Left lung (tissue), 10 donors: Measurements from ENCODE around the gene SEC22C. TPM values are rescaled to one million over a fixed set of nuclear protein-coding genes. Genes with fewer than 3 reads are reported as not detected.

ENCODE experiments used
- ATAC-seq: fragments of 200-7000 bp; cut with Tn5 transposase; one replicate; pipeline ENCODE4 v1.9.1; 2020; ENCODE audit warnings: moderate library complexity
- DNase-seq, 4 donors: peaks; one replicate each; pipeline ENCODE4 v3.0.0-alpha.2; 2013 to 2020
- H3K27ac ChIP-seq, 2 donors: fragments of 200-600 bp; sonication (generic) in 1 of 2; one replicate each; pipeline versions ENCODE4 v1.5.0 to v1.8.0; 2020 to 2021
- H3K27me3 ChIP-seq, 2 donors: fragments of 200-600 bp; sonication (generic) in 1 of 2; one replicate each; pipeline versions ENCODE4 v1.5.0 to v1.8.0; 2020 to 2021
- H3K36me3 ChIP-seq, 2 donors: fragments of 200-600 bp; sonication (generic) in 1 of 2; one replicate each; pipeline versions ENCODE4 v1.5.0 to v1.8.0; 2020 to 2021
- H3K4me1 ChIP-seq, 2 donors: fragments of 200-600 bp; one replicate each; pipeline ENCODE4 v1.8.0; 2021
- H3K4me3 ChIP-seq, 2 donors: fragments of 200-600 bp; sonication (generic) in 1 of 2; one replicate each; pipeline versions ENCODE4 v1.5.0 to v1.8.0; 2020 to 2021; ENCODE audit warnings: mild to moderate bottlenecking in 1 of 2
- H3K9me3 ChIP-seq, 2 donors: fragments of 200-600 bp; sonication (generic) in 1 of 2; one replicate each; pipeline versions ENCODE4 v1.5.0 to v1.8.0; 2020 to 2021
- intact Hi-C, 2 donors: fragments of 100-400 bp; cut with DNase I; formaldehyde crosslinking; loops; one replicate each; pipeline versions ENCODE4 v1.11.2 to v1.14.2; 2022
- polyA plus RNA-seq, 6 donors: library from polyadenylated mRNA; unstranded; fragments of 120-200 nt; gene quantifications; one replicate each; pipeline ENCODE4 v1.2.1, GENCODE V29; 2013; ENCODE audit not compliant: insufficient read length in 6 of 6
- total RNA-seq, 2 donors: library from RNA; stranded (reverse); fragmentation: NEBNext Ultra II Directional; extraction: Animal tissue kit (Norgen Biotek cat#: 25700); gene quantifications; one replicate each; pipeline ENCODE4 v1.2.1, GENCODE V29; 2021
- TF ChIP-seq, protein P1 (sequence below), 2 donors: fragments of 200-600 bp; sonication (generic) in 1 of 2; IDR thresholded peaks; one replicate each; pipeline versions ENCODE4 v1.5.0 to v1.8.0; 2021; ENCODE audit warnings: antibody characterized with exemption in 2 of 2
- donor health status: DM: no; HTN: yes; CAD: no.
- donor health status: DM: no; HTN: no; CAD: no.

The SEC22C gene
- total and polyA plus RNA-seq, 8 donors: 40.9 to 55.2 (median 46.1) TPM

DNA sequence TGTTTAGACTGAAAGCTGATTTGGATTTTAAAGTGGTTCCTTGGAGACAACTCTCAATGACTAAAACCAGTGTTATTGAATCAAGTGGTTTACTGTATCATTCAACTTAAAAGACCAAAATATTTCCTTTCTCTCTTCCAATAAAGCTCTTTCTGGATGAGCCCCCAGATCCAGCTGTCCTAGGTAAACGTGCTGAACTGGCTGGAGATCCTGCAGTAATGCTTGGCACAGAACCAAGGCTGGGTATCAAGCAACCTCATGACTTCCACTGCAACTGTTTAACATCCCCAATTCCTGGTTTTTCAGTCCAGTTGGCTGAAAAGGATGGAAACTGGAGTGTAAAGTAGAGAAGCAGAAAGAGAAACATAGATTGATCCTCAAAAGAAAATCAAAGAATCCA, 28.9 kb downstream of the SEC22C start:
- DNase-seq (no peak), ATAC-seq (no peak)
- no peaks in the 10 kb centered on the region for H3K9me3 ChIP-seq
- peaks cover 0 to 80% of the 10 kb centered on the region in 2 donors for H3K36me3 ChIP-seq
- no peak overlapping the region for H3K4me3 ChIP-seq
- peaks cover 0 to 10% of the 10 kb centered on the region in 2 donors for H3K4me1 ChIP-seq
- no peak overlapping the region for H3K27ac ChIP-seq
- H3K27me3 ChIP-seq: no peaks in the 10 kb centered on the region
- TF ChIP-seq, protein P1, sequence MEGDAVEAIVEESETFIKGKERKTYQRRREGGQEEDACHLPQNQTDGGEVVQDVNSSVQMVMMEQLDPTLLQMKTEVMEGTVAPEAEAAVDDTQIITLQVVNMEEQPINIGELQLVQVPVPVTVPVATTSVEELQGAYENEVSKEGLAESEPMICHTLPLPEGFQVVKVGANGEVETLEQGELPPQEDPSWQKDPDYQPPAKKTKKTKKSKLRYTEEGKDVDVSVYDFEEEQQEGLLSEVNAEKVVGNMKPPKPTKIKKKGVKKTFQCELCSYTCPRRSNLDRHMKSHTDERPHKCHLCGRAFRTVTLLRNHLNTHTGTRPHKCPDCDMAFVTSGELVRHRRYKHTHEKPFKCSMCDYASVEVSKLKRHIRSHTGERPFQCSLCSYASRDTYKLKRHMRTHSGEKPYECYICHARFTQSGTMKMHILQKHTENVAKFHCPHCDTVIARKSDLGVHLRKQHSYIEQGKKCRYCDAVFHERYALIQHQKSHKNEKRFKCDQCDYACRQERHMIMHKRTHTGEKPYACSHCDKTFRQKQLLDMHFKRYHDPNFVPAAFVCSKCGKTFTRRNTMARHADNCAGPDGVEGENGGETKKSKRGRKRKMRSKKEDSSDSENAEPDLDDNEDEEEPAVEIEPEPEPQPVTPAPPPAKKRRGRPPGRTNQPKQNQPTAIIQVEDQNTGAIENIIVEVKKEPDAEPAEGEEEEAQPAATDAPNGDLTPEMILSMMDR (IDR thresholded peaks at IDR 0.05): no peak
- intact Hi-C loops: no loop called here

DNA sequence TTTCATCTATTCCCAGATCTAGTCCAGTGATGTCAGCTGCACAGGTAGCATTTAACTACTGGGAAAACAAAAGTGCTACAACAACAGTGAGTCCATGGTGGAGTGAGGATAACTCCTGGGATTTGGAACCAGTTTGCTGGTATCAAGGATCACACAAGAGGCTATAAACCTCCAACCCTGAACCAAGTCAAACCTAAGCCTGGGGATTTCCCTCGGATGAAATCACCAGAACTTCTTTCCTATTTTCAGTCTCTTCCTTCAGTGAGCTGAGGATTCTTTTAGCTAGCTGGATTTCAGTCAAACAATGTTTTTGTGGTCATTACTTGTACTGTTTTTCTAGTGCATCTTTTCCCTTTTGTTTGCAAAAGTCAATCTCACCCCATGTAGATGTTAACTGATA, 31.5 kb downstream of the SEC22C start:
- no peak for DNase-seq
- no peaks in the 10 kb centered on the region for H3K27me3 ChIP-seq
- H3K36me3 ChIP-seq: peaks cover 0 to 55% of the 10 kb centered on the region in 2 donors
- H3K27ac ChIP-seq: no peak overlapping the region
- intact Hi-C loops: no loop called here
- ATAC-seq: no peak
- TF ChIP-seq, protein P1 (IDR thresholded peaks at IDR 0.05): no peak
- no peaks in the 10 kb centered on the region for H3K9me3 ChIP-seq
- H3K4me3 ChIP-seq: no peak overlapping the region
- peaks cover 9 to 31% of the 10 kb centered on the region in 2 donors for H3K4me1 ChIP-seq

DNA sequence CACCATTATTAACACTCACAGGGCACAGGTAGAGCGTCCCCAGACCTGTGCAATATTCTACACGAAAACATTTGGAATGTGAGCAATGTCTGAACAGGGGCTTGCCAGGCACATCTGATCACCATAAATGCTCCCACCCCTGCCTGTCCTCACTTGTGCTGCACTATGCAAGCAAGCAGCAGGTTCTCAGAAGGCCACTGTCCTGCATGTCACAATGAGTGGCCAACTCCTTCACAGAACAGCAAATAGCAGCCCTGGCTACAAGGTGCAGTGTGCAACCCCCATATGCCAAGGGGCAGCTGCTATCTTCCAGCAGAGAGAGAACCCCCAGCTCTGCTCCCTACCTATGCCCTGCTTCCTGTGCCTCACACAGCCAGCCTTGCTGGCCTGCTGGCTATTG, 32.6 kb downstream of the SEC22C start:
- H3K36me3 ChIP-seq: peaks cover 0 to 43% of the 10 kb centered on the region in 2 donors

DNA sequence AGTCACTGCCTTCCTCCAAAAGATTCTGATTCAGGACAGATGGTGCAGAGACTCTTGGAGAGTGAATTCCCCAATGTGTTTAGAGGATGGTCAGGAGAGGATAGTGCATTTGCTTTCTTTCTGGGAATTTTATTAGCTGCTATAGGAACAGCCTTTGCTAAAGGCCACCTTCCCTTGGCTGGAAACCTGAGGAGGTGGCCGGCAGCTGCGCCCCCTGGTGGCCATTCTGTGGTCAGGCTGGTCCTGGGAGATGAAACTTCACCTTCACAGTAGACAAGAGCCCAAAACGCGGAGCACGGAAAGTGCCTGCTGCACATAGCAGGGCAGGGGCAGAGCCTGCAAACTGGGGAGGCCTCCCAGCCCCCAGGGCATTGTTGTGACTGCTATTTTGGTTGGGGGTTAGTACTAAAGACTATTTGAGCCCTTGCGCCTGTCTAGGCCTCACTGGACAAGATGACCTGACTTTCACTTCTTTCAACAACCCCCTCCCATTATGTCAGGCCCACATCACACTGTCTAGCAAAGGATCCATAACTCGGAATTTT, 34.3 kb downstream of the SEC22C start:
- H3K4me1 ChIP-seq: peaks cover 21 to 49% of the 10 kb centered on the region in 2 donors
- peak; percentile 28 to 95 (median 65) for DNase-seq
- TF ChIP-seq, protein P1 (IDR thresholded peaks at IDR 0.05): peak; percentile 95
- peaks cover 0 to 27% of the 10 kb centered on the region in 2 donors for H3K36me3 ChIP-seq
- H3K9me3 ChIP-seq: no peaks in the 10 kb centered on the region
- intact Hi-C loops: no loop called here
- peak; percentile 59 for ATAC-seq
- H3K27me3 ChIP-seq: no peaks in the 10 kb centered on the region
- no peak overlapping the region for H3K4me3 ChIP-seq
- no peak overlapping the region for H3K27ac ChIP-seq

More for the DNA sequence above, 32.6 kb downstream of the SEC22C start:
- intact Hi-C loops: no loop called here
- no peaks in the 10 kb centered on the region for H3K9me3 ChIP-seq
- no peak for ATAC-seq
- TF ChIP-seq, protein P1 (IDR thresholded peaks at IDR 0.05): no peak
- H3K27ac ChIP-seq: no peak overlapping the region
- no peak overlapping the region for H3K4me3 ChIP-seq
- no peak for DNase-seq
- no peaks in the 10 kb centered on the region for H3K27me3 ChIP-seq
- H3K4me1 ChIP-seq: peaks cover 19 to 38% of the 10 kb centered on the region in 2 donors

DNA sequence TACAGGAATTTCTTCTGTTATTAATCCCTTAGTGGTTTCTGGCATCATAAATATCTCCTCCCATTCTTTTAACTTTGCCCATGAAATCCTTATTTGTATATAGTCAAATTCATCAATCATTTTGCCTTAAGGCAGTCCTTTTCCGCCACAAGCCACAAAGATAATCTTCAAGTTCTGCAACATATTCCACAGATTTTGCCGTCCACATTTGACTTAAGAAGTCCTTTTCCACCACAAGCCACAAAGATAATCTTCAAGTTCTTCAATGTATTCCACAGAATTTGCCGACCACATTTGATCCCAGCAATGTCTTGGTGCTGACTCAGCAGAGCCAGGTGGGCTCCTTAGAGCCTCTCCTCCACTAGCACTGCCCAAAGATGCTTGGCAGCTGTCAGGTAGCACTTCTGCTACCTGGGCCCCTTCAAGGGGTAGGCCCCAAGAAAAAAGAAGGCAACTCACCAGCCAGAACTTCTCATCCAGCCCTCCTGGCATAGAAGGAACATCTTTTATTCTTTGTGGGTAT, 35.0 kb downstream of the SEC22C start:
- intact Hi-C loops: no loop called here
- H3K27me3 ChIP-seq: no peaks in the 10 kb centered on the region
- H3K4me3 ChIP-seq: no peak overlapping the region
- peak overlapping the region in 1 of 2 donors; percentile 80 for H3K27ac ChIP-seq
- no peaks in the 10 kb centered on the region for H3K9me3 ChIP-seq
- H3K36me3 ChIP-seq: peaks cover 0 to 20% of the 10 kb centered on the region in 2 donors
- H3K4me1 ChIP-seq: peaks cover 21 to 53% of the 10 kb centered on the region in 2 donors
- DNase-seq (no peak), ATAC-seq (no peak)
- TF ChIP-seq, protein P1 (IDR thresholded peaks at IDR 0.05): no peak
